ENCODE results near the gene DENND5A. TPM values are rescaled to one million over a fixed set of nuclear protein-coding genes. Genes with fewer than 3 reads are reported as not detected.

Gene DENND5A
- total RNA-seq, 2 donors from 2014 or later, result 22.1 to 31.3 TPM

- WGBS, 2 donors, result 86 to 94% methylated on average over 2 of the region's 2 CpGs
- intact Hi-C loops (cut with DNase I), result no loop called here
- Histone ChIP-seq H3K27ac (no peak overlapping the region), H3K4me1 (no peaks in the 10 kb centered on the region), H3K9me3 (no peaks in the 10 kb centered on the region), H3K4me3 (no peak overlapping the region), H3K27me3 (no peaks in the 10 kb centered on the region), H3K36me3 (replicated peaks in 1 of 2; ENCODE audit: insufficient read depth in 1 of 2, low read depth in 2 of 2) (no peaks in the 10 kb centered on the region)
- no peak for DNase-seq
- ATAC-seq, result no peak
- TF ChIP-seq CTCF (IDR thresholded peaks at IDR 0.05) (no peak), POLR2A (IDR thresholded peaks at IDR 0.05) (no peak)
Observed at GRCh38 chr11:9123595-9124304, 141.4 kb downstream of the DENND5A start.

GRCh38 chr11:9121469-9121796 lies 143.7 kb downstream of the DENND5A start:
- ATAC-seq, result no peak

GRCh38 chr11:9120664-9121468 lies 144.3 kb downstream of the DENND5A start:
- H3K4me1 ChIP-seq, result no peaks in the 10 kb centered on the region
- 62 to 63% methylated on average over 9 of the region's 9 CpGs for WGBS, 2 donors
- TF ChIP-seq POLR2A (IDR thresholded peaks at IDR 0.05) (no peak), CTCF (IDR thresholded peaks at IDR 0.05) (peak in 4 of 7 experiments; percentile 10 to 42 (median 24))
- H3K27me3 ChIP-seq, result no peaks in the 10 kb centered on the region
- no peak overlapping the region for H3K4me3 ChIP-seq
- H3K27ac ChIP-seq, result no peak overlapping the region
- peak in 1 of 4 donors; percentile 39 for DNase-seq
- intact Hi-C loops (cut with DNase I), result no loop called here
- no peaks in the 10 kb centered on the region for H3K36me3 ChIP-seq (replicated peaks in 1 of 2; ENCODE audit: insufficient read depth in 1 of 2, low read depth in 2 of 2)
- no peak for ATAC-seq
- H3K9me3 ChIP-seq, result no peaks in the 10 kb centered on the region

More at GRCh38 chr11:9121469-9121796, 143.7 kb downstream of the DENND5A start:
- H3K27me3 ChIP-seq, result no peaks in the 10 kb centered on the region
- DNase-seq, result no peak
- intact Hi-C loops (cut with DNase I), result no loop called here
- H3K4me1 ChIP-seq, result no peaks in the 10 kb centered on the region
- no peak overlapping the region for H3K27ac ChIP-seq
- TF ChIP-seq POLR2A (IDR thresholded peaks at IDR 0.05), result no peak
- no peak for TF ChIP-seq CTCF (IDR thresholded peaks at IDR 0.05)
- WGBS, 2 donors, result 85 to 92% methylated on average over 2 of the region's 2 CpGs
- H3K9me3 ChIP-seq, result no peaks in the 10 kb centered on the region
- H3K4me3 ChIP-seq, result no peak overlapping the region
- no peaks in the 10 kb centered on the region for H3K36me3 ChIP-seq (replicated peaks in 1 of 2; ENCODE audit: insufficient read depth in 1 of 2, low read depth in 2 of 2)

GRCh38 chr11:9118277-9118676 lies 146.9 kb downstream of the DENND5A start:
- 93% methylated on average over 2 of the region's 2 CpGs for WGBS, 2 donors
- no peak for TF ChIP-seq POLR2A (IDR thresholded peaks at IDR 0.05)
- TF ChIP-seq CTCF (IDR thresholded peaks at IDR 0.05), result no peak
- Histone ChIP-seq H3K27me3 (no peaks in the 10 kb centered on the region), H3K9me3 (no peaks in the 10 kb centered on the region), H3K36me3 (replicated peaks in 1 of 2; ENCODE audit: insufficient read depth in 1 of 2, low read depth in 2 of 2) (no peaks in the 10 kb centered on the region), H3K27ac (no peak overlapping the region), H3K4me3 (no peak overlapping the region), H3K4me1 (no peaks in the 10 kb centered on the region)
- intact Hi-C loops (cut with DNase I), result no loop called here
- DNase-seq (no peak), ATAC-seq (no peak)

All from body of pancreas (tissue), 4 donors.